HepG2 (cell line): ENCODE measurements around the gene TMEM41B. TPM values are rescaled to one million over a fixed set of nuclear protein-coding genes. Genes with fewer than 3 reads are reported as not detected.

ENCODE experiments used
- ATF1 ChIP-seq: IDR thresholded peaks from 2 replicates; pipeline ENCODE4 v1.6.1; 2016; ENCODE audit warnings: mild to moderate bottlenecking, control low read depth
- HNRNPUL1 ChIP-seq: fragments of 200-400 bp; formaldehyde crosslinking; IDR thresholded peaks from 2 replicates; pipeline ENCODE4 v1.6.1; 2017; ENCODE audit warnings: low read depth, mild to moderate bottlenecking, low read length, moderate library complexity
- KLF11 ChIP-seq: IDR thresholded peaks from 2 replicates; pipeline ENCODE4 v1.6.1; 2016; ENCODE audit warnings: missing compliant biosample characterization
- MYC ChIP-seq: sonication (generic); formaldehyde crosslinking; IDR thresholded peaks from 2 replicates; pipeline ENCODE4 v1.9.0; 2021; ENCODE audit warnings: missing genetic modification reagents, borderline replicate concordance
- MZF1 ChIP-seq: sonication (generic); formaldehyde crosslinking; IDR thresholded peaks from 2 replicates; pipeline ENCODE4 v1.8.1; 2023; ENCODE audit warnings: mild to moderate bottlenecking, missing genetic modification reagents, borderline replicate concordance
- NCOR1 ChIP-seq: fragments of 200-600 bp; sonication (generic); IDR thresholded peaks from 2 replicates; pipeline ENCODE4 v1.7.0; 2017; ENCODE audit warnings: antibody characterized with exemption, low read length, borderline replicate concordance
- ONECUT2 ChIP-seq: sonication (generic); formaldehyde crosslinking; IDR thresholded peaks from 2 replicates; pipeline ENCODE4 v1.4.0; 2020; ENCODE audit warnings: missing genetic modification reagents
- SRSF9 ChIP-seq: fragments of 200-400 bp; formaldehyde crosslinking; IDR thresholded peaks from 2 replicates; pipeline ENCODE4 v1.6.1; 2018; ENCODE audit warnings: borderline replicate concordance, mild to moderate bottlenecking, low read depth, low read length; ENCODE audit not compliant: insufficient read depth, poor library complexity, severe bottlenecking
- TBX3 ChIP-seq: fragments of 450-650 bp; IDR thresholded peaks from 2 replicates; pipeline ENCODE4 v1.6.1; 2017; ENCODE audit warnings: antibody characterized with exemption, mild to moderate bottlenecking, inconsistent platforms, borderline replicate concordance
- TCF12 ChIP-seq, 2 experiments: fragments of 450-650 bp in 1 of 2; sonication (generic) in 1 of 2; formaldehyde crosslinking in 1 of 2; IDR thresholded peaks; 2 replicates each; pipeline versions ENCODE4 v1.6.1 to v1.8.0; 2017 to 2022; ENCODE audit warnings: antibody characterized with exemption in 1 of 2, mild to moderate bottlenecking in 1 of 2, missing genetic modification reagents in 1 of 2, moderate library complexity in 1 of 2
- THYN1 ChIP-seq: sonication (generic); formaldehyde crosslinking; IDR thresholded peaks from 2 replicates; pipeline ENCODE4 v1.8.1; 2023; ENCODE audit warnings: low read depth, mild to moderate bottlenecking, moderate library complexity, missing genetic modification reagents, borderline replicate concordance
- ZMYM4 ChIP-seq: sonication (generic); formaldehyde crosslinking; IDR thresholded peaks from 2 replicates; pipeline ENCODE4 v1.8.1; 2023; ENCODE audit warnings: mild to moderate bottlenecking, missing genetic modification reagents
- ZNF292 ChIP-seq: sonication (generic); formaldehyde crosslinking; IDR thresholded peaks from 2 replicates; pipeline ENCODE4 v1.8.1; 2022; ENCODE audit warnings: mild to moderate bottlenecking, low read depth, missing genetic modification reagents, borderline replicate concordance
- ZNF564 ChIP-seq: sonication (generic); formaldehyde crosslinking; IDR thresholded peaks from 2 replicates; pipeline ENCODE4 v1.8.1; 2023; ENCODE audit warnings: mild to moderate bottlenecking, missing genetic modification reagents
- ZNF670 ChIP-seq: sonication (generic); formaldehyde crosslinking; IDR thresholded peaks from 2 replicates; pipeline ENCODE4 v1.8.0; 2022; ENCODE audit warnings: mild to moderate bottlenecking, missing genetic modification reagents, borderline replicate concordance
- ZNF766 ChIP-seq: sonication (generic); formaldehyde crosslinking; IDR thresholded peaks from 2 replicates; pipeline ENCODE4 v1.5.0; 2020; ENCODE audit warnings: missing genetic modification reagents, borderline replicate concordance
- ZNF776 ChIP-seq: sonication (generic); formaldehyde crosslinking; IDR thresholded peaks from 2 replicates; pipeline ENCODE4 v1.4.0; 2020; ENCODE audit warnings: mild to moderate bottlenecking, missing genetic modification reagents
- ZZZ3 ChIP-seq: sonication (generic); formaldehyde crosslinking; IDR thresholded peaks from 2 replicates; pipeline ENCODE4 v1.4.0; 2020; ENCODE audit warnings: missing genetic modification reagents, mild to moderate bottlenecking, borderline replicate concordance
- polyA plus RNA-seq, 8 experiments: library from polyadenylated mRNA; depleted of rRNA in 3 of 8; stranded (reverse) in 7 of 8; unstranded in 1 of 8; fragments of >200 nt; fragmentation: Illumina TruSeq in 4 of 8; extraction: Trizol in 4 of 8; gene quantifications; 2 replicates each; pipeline versions ENCODE4 v1.2.1 to v1.2.3, GENCODE V29; 2011 to 2016; ENCODE audit warnings: low read depth in 4 of 8, missing spikeins in 1 of 8, mixed read lengths in 1 of 8; ENCODE audit not compliant: insufficient read depth in 1 of 8
- total RNA-seq, 5 experiments: library from RNA; depleted of rRNA; stranded (reverse); fragments of >200 nt; fragmentation: Illumina TruSeq; extraction: Trizol; gene quantifications; 2 replicates each; pipeline ENCODE4 v1.2.3, GENCODE V29; 2016; ENCODE audit warnings: low read depth in 1 of 5
- TF ChIP-seq, protein P1 (sequence below): sonication (generic); formaldehyde crosslinking; IDR thresholded peaks from 2 replicates; pipeline ENCODE4 v1.9.0; 2021; ENCODE audit warnings: missing genetic modification reagents, mild to moderate bottlenecking, borderline replicate concordance
- TF ChIP-seq, protein P2 (sequence below): sonication (generic); formaldehyde crosslinking; IDR thresholded peaks from 2 replicates; pipeline ENCODE4 v1.8.1; 2023; ENCODE audit warnings: mild to moderate bottlenecking, moderate library complexity, missing genetic modification reagents
- TF ChIP-seq, protein P3 (sequence below): sonication (generic); formaldehyde crosslinking; IDR thresholded peaks from 2 replicates; pipeline ENCODE4 v1.5.0; 2020; ENCODE audit warnings: missing genetic modification reagents
- TF ChIP-seq, protein P4 (sequence below): IDR thresholded peaks from 2 replicates; pipeline ENCODE4 v1.6.1; 2016
- TF ChIP-seq, protein P5 (sequence below): IDR thresholded peaks from 2 replicates; pipeline ENCODE4 v1.6.1; 2016

Gene TMEM41B
- total and polyA plus RNA-seq, 2 of the 13 experiments (the other 11 are each of a cell fraction or from before 2014, with no cell fraction given), result 36.8 to 48.1 TPM

DNA sequence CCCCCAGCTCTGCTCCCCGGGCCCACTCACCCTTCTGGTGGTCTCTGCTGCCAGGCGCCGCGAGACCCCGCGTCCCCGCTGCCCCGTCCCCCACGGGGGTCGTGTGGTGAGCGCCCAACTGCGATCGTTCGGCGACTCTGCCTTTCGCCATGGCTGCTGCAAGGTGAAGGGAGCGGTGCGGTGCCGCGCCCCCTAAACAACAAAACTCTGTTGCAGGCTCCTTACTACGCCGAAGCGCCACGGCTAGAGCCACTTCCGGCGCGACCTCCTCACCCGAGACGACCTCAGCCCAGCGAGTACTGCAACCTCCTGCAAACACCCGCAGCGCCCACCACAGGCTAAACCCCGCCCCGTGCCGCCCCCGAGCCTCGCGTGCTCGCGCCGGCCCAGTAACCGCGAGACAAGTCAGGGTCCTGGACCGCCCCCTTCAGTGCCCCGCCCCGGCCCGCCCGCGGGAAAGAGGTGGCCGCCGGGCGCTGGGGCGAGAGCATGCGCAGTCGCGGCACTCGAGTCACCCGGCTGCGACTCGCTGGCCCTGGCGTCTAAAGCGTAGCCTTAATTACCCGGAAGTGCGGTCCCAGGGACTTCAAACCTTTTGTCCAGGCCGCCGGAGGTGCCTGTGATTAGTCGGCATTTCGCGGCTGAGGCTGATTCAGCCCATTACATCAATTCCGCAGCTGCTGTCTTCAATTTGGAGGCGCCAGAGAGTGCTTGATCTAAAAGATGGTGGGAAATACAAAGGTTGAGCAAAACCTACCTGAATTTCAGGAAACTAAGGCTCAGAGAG lies at the start of gene TMEM41B (continued):
- TF ChIP-seq, protein P1, sequence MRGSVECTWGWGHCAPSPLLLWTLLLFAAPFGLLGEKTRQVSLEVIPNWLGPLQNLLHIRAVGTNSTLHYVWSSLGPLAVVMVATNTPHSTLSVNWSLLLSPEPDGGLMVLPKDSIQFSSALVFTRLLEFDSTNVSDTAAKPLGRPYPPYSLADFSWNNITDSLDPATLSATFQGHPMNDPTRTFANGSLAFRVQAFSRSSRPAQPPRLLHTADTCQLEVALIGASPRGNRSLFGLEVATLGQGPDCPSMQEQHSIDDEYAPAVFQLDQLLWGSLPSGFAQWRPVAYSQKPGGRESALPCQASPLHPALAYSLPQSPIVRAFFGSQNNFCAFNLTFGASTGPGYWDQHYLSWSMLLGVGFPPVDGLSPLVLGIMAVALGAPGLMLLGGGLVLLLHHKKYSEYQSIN (CRISPR knock-in tag), result no peak
- TF ChIP-seq, protein P2, sequence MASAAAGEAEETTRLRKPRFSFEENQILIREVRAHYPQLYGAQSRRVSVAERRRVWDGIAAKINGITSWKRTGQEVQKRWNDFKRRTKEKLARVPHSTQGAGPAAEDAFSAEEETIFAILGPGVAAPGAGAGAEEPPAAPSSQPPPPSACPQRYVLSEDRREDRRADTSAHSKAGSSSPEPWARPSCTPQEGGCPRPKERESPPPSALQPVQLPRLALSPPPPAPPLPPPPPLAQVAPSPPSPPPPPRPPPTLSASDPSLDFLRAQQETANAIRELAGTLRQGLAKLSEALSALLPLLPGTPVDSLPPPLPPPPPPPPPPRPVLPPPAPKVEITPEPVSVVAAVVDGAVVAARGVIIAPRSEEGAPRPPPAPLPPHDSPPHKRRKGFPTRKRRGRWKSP (CRISPR knock-in tag), result peak; percentile 76; the same call in 1 of the 2 replicates
- TF ChIP-seq TBX3, result 0 out of 2 replicates have a peak, but pooled peaks have one; percentile 23
- TF ChIP-seq ZNF564 (CRISPR knock-in tag), result peak; percentile 84
- TF ChIP-seq, protein P3, sequence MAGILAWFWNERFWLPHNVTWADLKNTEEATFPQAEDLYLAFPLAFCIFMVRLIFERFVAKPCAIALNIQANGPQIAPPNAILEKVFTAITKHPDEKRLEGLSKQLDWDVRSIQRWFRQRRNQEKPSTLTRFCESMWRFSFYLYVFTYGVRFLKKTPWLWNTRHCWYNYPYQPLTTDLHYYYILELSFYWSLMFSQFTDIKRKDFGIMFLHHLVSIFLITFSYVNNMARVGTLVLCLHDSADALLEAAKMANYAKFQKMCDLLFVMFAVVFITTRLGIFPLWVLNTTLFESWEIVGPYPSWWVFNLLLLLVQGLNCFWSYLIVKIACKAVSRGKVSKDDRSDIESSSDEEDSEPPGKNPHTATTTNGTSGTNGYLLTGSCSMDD, result no peak
- TF ChIP-seq NCOR1, result peak; percentile 38; the same call in 1 of the 2 replicates
- 0 out of 2 replicates have a peak, but pooled peaks have one; percentile 12 for TF ChIP-seq ONECUT2
- TF ChIP-seq ZNF766 (CRISPR knock-in tag), result no peak
- 0 out of 2 replicates have a peak, but pooled peaks have one; percentile 52 for TF ChIP-seq ZNF670 (CRISPR knock-in tag)
- TF ChIP-seq HNRNPUL1, result no peak
- TF ChIP-seq ZNF776 (CRISPR knock-in tag), result no peak
- TF ChIP-seq, protein P4, sequence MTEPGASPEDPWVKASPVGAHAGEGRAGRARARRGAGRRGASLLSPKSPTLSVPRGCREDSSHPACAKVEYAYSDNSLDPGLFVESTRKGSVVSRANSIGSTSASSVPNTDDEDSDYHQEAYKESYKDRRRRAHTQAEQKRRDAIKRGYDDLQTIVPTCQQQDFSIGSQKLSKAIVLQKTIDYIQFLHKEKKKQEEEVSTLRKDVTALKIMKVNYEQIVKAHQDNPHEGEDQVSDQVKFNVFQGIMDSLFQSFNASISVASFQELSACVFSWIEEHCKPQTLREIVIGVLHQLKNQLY (CRISPR knock-in tag), result peak; percentile 69; the same call in 1 of the 2 replicates
- no peak for TF ChIP-seq KLF11 (CRISPR knock-in tag)
- peak; percentile 92 for TF ChIP-seq ZMYM4 (CRISPR knock-in tag)
- TF ChIP-seq ATF1 (CRISPR knock-in tag), result peak; percentile 78
- TF ChIP-seq TCF12 (IDR thresholded peaks at IDR 0.05), result no peak
- TF ChIP-seq TCF12 (CRISPR knock-in tag; IDR thresholded peaks at IDR 0.05), result 0 out of 2 replicates have a peak, but pooled peaks have one; percentile 63
- TF ChIP-seq MYC (CRISPR knock-in tag), result peak; percentile 77; the same call in 1 of the 2 replicates
- TF ChIP-seq MZF1 (CRISPR knock-in tag), result 0 out of 2 replicates have a peak, but pooled peaks have one; percentile 45
- peak; percentile 72; the same call in 1 of the 2 replicates for TF ChIP-seq ZNF292 (CRISPR knock-in tag)
- no peak for TF ChIP-seq ZZZ3 (CRISPR knock-in tag)
- no peak for TF ChIP-seq THYN1 (CRISPR knock-in tag)
- TF ChIP-seq SRSF9, result no peak
- TF ChIP-seq, protein P5, sequence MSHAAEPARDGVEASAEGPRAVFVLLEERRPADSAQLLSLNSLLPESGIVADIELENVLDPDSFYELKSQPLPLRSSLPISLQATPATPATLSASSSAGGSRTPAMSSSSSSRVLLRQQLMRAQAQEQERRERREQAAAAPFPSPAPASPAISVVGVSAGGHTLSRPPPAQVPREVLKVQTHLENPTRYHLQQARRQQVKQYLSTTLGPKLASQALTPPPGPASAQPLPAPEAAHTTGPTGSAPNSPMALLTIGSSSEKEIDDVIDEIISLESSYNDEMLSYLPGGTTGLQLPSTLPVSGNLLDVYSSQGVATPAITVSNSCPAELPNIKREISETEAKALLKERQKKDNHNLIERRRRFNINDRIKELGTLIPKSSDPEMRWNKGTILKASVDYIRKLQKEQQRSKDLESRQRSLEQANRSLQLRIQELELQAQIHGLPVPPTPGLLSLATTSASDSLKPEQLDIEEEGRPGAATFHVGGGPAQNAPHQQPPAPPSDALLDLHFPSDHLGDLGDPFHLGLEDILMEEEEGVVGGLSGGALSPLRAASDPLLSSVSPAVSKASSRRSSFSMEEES (CRISPR knock-in tag), result peak; percentile 48; the same call in 1 of the 2 replicates
